ENCODE data around the gene KIF17.
"Not testable (repeated sequence)": the region's sequence is repeated elsewhere in the genome, so short reads cannot be mapped to it uniquely, and the experiment has no call there.

The KIF17 gene

GRCh38 chr1:20727746-20728316 lies 10.0 kb upstream of the KIF17 start:
- no peak for DNase-seq (ENCODE audit: low read depth in 1 of 2, low spot score in 1 of 2)

- DNase-seq (ENCODE audit: low read depth in 1 of 2, low spot score in 1 of 2): no peak
Measured at GRCh38 chr1:20726932-20727745, 9.3 kb upstream of the KIF17 start.

- no peak for DNase-seq (ENCODE audit: low read depth in 1 of 2, low spot score in 1 of 2)
Measured at GRCh38 chr1:20726118-20726911, 8.5 kb upstream of the KIF17 start.

GRCh38 chr1:20725189-20726117 lies 7.6 kb upstream of the KIF17 start:
- no peak for DNase-seq (ENCODE audit: low read depth in 1 of 2, low spot score in 1 of 2)

DNA sequence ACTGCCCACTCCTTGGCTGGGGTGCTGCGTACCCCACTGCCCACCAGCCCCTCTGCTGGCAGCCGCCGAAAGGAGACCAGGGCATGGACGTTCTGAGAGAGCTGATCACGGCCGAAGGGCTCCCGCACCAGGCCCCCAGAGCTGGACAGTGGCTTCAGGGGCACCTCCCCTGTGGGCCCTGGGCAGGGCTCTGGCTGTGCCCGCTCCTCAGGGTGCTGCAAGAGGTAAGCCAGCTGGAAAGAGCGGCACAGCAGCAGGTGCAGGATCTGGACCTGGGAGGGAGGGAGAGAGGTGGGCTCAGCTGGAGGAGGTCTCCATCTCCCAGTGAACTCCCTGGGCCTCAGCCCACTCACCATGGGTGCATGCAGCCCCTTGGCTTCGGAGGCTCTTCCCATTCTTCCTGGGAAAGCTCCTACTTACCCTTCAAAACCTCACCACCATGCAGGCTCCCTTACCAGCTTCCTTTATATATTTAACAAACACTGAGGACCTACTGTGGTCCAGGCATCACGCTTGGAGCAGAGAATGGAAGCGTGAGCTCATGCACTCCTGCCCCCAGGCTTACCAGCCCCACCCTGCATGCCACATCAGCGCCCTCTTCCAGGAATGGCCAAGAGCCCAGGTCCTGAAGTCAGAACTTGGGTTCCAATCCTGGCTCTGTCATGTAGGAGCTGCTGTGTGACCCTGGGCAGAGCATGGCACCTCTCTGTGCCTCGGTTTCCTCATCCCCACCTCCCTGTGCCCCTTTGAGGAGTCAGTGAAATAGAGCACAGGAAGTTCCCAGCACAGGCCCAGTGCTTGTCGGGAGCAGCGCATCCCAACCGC lies 6.8 kb upstream of the KIF17 start:
- no peak for DNase-seq (ENCODE audit: low read depth in 1 of 2, low spot score in 1 of 2)

- no peak for DNase-seq (ENCODE audit: low read depth in 1 of 2, low spot score in 1 of 2)
Measured at GRCh38 chr1:20723537-20724363, 5.9 kb upstream of the KIF17 start.

GRCh38 chr1:20723159-20723536 lies 5.3 kb upstream of the KIF17 start:
- DNase-seq (ENCODE audit: low read depth in 1 of 2, low spot score in 1 of 2): no peak

DNA sequence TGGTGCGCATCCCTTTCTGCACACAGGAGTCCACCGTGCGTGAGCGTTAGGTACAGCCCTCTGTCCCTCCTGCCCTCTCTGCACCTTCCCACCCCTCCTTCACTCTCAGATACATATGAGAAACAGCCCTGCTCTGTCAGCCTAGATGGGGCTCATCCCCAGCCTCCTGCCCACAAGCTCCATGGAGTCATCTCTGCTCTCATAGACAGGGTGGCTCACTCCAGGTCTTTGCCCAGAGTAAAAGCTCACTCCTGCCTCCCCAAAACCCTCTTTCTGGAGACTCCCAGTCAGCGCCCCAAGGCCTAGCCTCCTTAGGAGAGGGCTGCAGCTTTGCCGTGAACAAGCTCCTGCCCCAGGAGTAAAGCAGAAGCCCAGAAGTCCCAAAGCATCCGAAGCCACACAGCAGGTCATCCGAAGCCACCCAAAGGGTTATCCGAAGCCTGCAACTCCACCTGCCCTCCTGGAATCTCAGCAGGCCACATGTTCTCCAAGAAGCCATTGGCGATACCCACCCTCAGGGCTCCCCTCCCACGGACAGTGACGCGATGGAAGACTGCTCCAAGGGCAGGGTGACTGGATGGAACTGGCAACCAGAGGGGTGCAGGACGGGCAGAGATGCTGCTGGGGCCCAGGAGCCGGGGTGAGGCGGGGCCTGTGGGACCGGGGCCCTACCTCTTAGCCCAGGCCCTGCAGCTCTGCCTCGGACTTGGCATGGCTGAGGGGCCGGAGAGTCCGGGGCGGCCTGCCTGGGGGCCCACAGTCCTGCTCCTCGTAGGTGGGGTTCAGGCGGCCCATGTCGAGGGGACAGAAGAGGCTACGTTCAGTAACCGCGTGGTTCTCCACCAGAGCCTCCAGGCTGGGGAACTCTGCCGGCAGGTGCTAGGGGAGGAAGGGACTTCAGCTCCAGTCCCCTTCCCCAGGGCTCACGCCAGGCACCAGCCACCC lies 3.6 kb upstream of the KIF17 start:
- no peak for DNase-seq (ENCODE audit: low read depth in 1 of 2, low spot score in 1 of 2)

DNA sequence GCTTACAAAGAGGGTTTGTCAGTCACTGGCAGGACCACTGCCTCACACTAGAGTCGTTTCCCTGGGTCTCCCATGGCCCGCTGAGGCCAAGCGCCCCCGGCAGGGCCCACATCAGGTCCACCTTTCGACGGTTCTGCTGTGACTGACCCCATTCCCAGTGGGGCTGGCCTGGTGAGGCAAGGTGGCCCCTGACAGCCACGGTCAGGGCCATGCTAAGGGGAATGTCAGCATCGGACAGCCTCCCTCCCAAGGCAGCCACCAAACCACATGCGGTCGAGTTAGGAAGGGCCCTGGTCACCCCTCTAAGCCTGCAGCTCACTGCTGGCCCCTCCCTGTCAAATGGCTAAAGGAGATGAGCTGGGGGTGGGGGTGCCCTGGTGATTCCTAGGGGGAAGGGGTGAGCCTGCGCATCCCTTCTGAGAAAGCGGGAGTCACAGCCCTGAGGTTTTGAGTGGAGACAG lies 2.9 kb upstream of the KIF17 start:
- DNase-seq (ENCODE audit: low read depth in 1 of 2, low spot score in 1 of 2): no peak

DNA sequence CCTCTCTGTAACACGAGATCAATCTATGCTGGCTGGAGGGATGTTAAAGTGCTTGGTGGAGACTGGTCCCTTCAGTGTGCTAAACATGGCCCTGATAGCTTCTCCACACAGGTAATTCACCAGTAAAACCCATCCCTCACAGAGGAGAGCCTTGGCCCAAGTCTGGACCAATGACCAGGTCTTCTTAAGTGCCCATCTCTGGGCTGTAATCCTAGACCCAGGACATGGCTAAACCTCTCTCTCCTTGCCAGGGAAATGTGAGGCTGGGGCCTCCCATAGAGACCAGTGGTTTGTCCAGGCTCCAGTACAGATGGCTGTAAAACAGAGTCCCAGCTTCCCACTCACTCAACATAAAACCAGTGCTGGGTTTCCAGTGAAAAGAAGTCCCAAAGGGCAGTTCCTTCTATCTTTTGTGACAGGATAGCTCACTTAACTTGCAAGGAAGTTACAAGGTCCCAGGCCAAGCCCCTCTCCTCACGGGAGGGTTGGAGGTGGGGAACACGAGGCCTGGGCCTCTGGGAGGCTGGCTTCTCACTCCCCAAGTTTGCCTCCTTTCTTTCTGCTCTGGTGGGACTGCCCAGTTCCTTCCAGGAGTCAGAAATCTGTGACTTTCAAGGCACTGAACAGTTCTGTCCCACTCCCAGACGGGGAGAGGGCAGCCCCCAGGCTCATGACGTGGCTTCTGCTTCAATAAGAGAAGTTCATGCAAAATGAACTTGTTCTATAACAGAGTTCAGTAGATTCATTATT lies 2.2 kb upstream of the KIF17 start:
- DNase-seq (ENCODE audit: low read depth in 1 of 2, low spot score in 1 of 2): no peak

DNA sequence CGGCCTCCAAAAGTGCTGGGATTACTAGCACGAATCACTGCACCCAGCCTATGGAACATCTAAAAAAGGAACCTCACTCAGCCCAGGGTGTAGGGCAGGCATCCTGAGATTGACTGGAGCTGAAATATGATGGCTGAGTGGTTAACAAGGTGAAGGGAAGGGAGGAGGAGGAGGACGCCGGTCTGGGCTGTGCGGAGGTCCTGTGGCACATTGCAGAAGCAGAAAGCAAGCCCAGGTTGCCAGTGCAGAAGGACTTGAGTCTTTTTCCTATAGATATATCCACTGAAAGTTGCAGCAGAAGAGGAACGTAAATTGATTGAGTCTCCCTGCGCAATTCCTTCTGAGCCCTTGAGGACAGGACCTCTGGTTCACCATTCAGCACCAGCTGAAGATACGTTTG lies 1.5 kb upstream of the KIF17 start:
- no peak for DNase-seq (ENCODE audit: low read depth in 1 of 2, low spot score in 1 of 2)

DNA sequence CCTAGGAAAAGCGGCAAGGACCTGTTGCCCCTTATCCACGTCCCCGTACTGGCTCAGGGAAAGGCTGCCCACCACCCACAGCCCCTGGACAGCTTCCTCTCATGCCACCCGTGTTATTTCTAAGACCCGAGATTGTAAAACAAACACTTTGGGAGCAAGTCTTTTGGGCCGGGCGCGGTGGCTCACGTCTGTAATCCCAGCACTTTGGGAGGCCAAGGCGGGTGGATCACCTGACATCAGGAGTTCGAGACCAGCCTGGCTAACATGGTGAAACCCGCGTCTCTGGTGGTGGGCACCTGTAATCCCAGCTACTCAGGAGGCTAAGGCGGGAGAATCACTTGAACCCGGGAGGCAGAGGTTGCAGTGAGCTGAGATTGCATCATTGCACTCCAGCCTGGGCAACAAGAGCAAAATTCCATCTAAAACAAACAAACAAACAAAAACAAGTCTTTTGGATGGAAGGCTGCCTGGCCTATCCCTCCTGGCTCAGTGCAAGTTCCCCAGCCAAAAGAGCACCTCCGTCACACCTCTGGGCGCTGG lies 606 bp upstream of the KIF17 start:
- not testable (repeated sequence) for DNase-seq (ENCODE audit: low read depth in 1 of 2, low spot score in 1 of 2)

DNA sequence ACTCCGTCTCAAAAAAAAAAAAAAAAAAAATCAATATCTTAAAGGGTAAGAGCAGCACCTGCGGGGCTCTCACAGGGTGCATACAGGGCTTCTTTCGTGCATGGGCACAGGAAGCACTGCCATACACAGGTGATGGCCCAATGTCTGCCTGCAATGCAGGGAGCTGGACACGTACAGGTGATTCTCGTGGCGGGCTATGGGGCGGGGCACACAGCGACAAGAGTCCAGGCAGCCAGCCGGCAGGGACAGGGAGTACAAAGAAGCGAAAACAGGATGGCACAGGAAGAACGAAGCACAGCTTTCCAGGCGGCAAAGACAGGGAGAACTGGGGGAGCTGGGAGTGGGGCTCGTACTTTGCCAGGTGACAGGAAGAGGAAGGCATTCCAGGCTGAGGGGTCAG lies 1.6 kb downstream of the KIF17 start:
- DNase-seq (ENCODE audit: low read depth in 1 of 2, low spot score in 1 of 2): no peak

GRCh38 chr1:20715406-20715805 lies 2.4 kb downstream of the KIF17 start:
- no peak for DNase-seq (ENCODE audit: low read depth in 1 of 2, low spot score in 1 of 2)

DNA sequence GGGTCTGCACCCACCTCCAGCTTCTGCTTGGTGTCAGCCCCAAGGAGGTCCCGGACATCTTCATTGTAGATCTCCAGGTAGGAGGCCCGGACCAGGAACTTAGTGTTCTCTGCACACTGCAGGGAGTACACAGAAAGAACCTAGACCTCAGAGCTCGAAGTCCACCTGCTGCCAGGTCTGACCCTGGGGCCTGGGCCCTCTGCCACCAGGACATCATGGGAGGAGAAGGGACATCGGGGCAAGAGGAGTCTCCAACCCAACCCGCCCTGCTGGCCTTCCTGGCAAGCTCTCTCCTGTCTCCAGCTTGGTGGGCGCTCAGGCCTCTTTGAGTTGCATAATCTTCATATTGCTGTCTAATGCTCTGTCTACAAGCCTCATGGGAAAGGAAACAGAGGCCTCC lies 4.4 kb downstream of the KIF17 start:
- DNase-seq (ENCODE audit: low read depth in 1 of 2, low spot score in 1 of 2): no peak

DNA sequence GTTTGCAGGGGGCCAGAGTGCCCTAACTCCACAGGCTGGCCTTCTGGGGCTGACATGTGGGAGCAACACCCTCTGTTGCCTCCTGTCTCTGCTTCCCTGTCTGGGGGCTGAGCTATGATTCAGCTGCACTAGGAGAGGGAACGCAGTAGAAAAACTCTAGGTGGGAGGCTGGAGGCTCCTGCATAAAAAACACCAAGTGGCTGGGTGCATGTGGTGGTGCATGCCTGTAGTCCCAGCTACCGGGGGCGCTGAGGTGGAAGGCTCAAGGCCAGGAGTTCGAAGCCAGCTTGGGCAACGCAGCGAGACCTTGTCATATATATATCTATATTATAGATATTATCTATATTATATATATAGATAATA lies 5.6 kb downstream of the KIF17 start:
- no peak for DNase-seq (ENCODE audit: low read depth in 1 of 2, low spot score in 1 of 2)
